ENCODE data around the gene CHST5.

Gene CHST5

GRCh38 chr16:75535901-75536300 lies at the start of gene CHST5:
Gene CHST5, minus strand, starts transcription at chr16:75536108. Its CDS starts 5,724 bp downstream, at chr16:75530384.
- DNase-seq (ENCODE audit: low spot score), result no peak

GRCh38 chr16:75584108-75584507 lies 48.2 kb upstream of the CHST5 start:
- no peak for DNase-seq (ENCODE audit: low spot score)

- DNase-seq (ENCODE audit: low spot score), result no peak
These were observed 43.5 kb upstream of the CHST5 start for GRCh38 chr16:75579281-75579834.

GRCh38 chr16:75578725-75579124 lies 42.8 kb upstream of the CHST5 start:
- no peak for DNase-seq (ENCODE audit: low spot score)

GRCh38 chr16:75578212-75578611 lies 42.3 kb upstream of the CHST5 start:
- no peak for DNase-seq (ENCODE audit: low spot score)

- no peak for DNase-seq (ENCODE audit: low spot score)
These were observed 40.5 kb upstream of the CHST5 start for GRCh38 chr16:75576384-75576811.

GRCh38 chr16:75575958-75576357 lies 40.0 kb upstream of the CHST5 start:
- no peak for DNase-seq (ENCODE audit: low spot score)

- DNase-seq (ENCODE audit: low spot score), result no peak
These were observed 38.0 kb upstream of the CHST5 start for GRCh38 chr16:75573955-75574354.

- no peak for DNase-seq (ENCODE audit: low spot score)
These were observed 37.1 kb upstream of the CHST5 start for GRCh38 chr16:75572864-75573542.

GRCh38 chr16:75570396-75571065 lies 34.6 kb upstream of the CHST5 start:
- no peak for DNase-seq (ENCODE audit: low spot score)

- no peak for DNase-seq (ENCODE audit: low spot score)
These were observed 32.0 kb upstream of the CHST5 start for GRCh38 chr16:75567911-75568310.

GRCh38 chr16:75566758-75567255 lies 30.9 kb upstream of the CHST5 start:
- DNase-seq (ENCODE audit: low spot score), result peak; percentile 50

- peak; percentile 84 for DNase-seq (ENCODE audit: low spot score)
These were observed 30.3 kb upstream of the CHST5 start, which contains the start of gene GABARAPL2 for GRCh38 chr16:75566040-75566757. Gene GABARAPL2, plus strand, starts transcription at chr16:75566379. Its CDS starts 108 bp downstream, at chr16:75566487.

- DNase-seq (ENCODE audit: low spot score), result no peak
These were observed 29.7 kb upstream of the CHST5 start for GRCh38 chr16:75565640-75566039.

- DNase-seq (ENCODE audit: low spot score), result no peak
These were observed 23.9 kb upstream of the CHST5 start for GRCh38 chr16:75559564-75560372.

GRCh38 chr16:75558846-75559401 lies 23.0 kb upstream of the CHST5 start:
- DNase-seq (ENCODE audit: low spot score), result no peak

GRCh38 chr16:75556431-75556950 lies 20.6 kb upstream of the CHST5 start:
- no peak for DNase-seq (ENCODE audit: low spot score)

- DNase-seq (ENCODE audit: low spot score), result peak; percentile 95
These were observed 20.0 kb upstream of the CHST5 start, which contains the start of gene TMEM231 for GRCh38 chr16:75555707-75556430. Gene TMEM231, minus strand, starts transcription at chr16:75556252. Its CDS starts 43 bp downstream, at chr16:75556209.

GRCh38 chr16:75555213-75555706 lies 19.4 kb upstream of the CHST5 start:
- DNase-seq (ENCODE audit: low spot score), result peak; percentile 97

- no peak for DNase-seq (ENCODE audit: low spot score)
These were observed 17.0 kb upstream of the CHST5 start for GRCh38 chr16:75552951-75553350.
